Hematopoietic multipotent progenitor cell treated with erythropoietin and hydrocortisone succinate and interleukin-3 and kit ligand, for 8 days (in vitro differentiated cells): ENCODE measurements around the gene ZP2.
"Not testable (repeated sequence)": the region's sequence is repeated elsewhere in the genome, so short reads cannot be mapped to it uniquely, and the experiment has no call there.

Experiments
- DNase-seq: peaks from one replicate; pipeline ENCODE4 v3.0.0-alpha.2; 2015

Gene ZP2

GRCh38 chr16:21169249-21169981 is 42.0 kb downstream of the ZP2 start:
- peak; percentile 27 for DNase-seq

DNA sequence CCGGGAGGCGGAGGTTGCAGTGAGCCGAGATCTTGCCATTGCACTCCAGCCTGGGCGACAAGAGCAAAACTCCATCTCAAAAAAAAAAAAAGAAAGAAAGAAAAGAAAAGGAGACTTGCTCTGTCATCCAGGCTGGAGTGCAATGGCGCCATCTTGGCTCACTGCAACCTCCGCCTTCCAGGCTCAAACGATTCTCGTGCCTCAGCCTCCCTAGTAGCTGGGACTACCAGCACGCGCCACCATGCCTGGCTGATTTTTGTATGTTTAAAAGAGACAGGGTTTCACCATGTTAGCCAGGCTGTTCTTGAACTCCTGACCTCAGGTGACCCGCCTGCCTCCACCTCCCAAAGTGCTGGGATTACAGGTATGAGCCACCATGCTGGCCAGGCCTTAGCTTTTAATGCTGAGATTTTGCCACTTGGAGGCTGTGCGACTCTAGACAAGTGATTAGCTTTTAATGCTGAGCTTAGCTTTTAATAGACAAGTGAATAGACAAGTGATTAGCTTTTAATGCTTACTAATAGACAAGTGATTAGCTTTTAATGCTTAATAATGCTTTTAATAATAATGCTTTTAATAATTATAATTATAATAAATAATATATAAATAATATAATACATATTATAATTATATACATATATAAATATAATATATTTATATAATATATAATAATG is 43.3 kb downstream of the ZP2 start:
- DNase-seq = no peak

GRCh38 chr16:21167360-21167759 is 44.0 kb downstream of the ZP2 start:
- no peak for DNase-seq

GRCh38 chr16:21166561-21166961 is 44.8 kb downstream of the ZP2 start:
- no peak for DNase-seq

DNA sequence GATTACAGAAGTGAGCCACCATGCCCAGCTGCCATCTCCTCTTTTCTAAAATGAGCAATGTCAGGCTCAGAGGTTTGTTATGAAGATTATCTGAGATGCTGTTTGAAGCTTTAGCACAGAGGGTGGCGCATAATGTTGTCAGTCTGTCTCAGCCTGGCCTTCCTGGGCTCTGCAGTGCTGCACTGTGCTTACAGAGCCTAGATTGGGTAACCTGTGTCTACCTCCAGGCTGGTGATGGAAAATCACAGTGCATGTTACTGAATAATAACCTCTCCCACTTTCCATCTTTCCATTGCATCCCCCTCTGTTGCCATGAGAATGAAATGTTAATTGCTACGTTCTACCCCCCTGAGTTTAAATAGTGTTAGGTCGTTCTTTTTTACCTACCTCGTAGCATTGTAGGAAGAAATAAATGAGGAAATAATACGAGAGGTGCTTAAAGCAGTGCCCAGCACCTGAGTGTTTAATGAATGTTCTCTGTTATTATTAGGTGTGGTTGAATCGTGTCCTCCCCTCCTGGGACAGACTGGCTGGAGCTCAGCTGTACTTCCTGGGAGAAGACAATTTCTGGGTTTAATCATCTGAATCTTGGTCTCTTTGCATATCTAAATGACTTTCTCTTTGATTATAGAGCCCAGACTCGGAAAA is 46.7 kb downstream of the ZP2 start:
- DNase-seq = no peak

DNA sequence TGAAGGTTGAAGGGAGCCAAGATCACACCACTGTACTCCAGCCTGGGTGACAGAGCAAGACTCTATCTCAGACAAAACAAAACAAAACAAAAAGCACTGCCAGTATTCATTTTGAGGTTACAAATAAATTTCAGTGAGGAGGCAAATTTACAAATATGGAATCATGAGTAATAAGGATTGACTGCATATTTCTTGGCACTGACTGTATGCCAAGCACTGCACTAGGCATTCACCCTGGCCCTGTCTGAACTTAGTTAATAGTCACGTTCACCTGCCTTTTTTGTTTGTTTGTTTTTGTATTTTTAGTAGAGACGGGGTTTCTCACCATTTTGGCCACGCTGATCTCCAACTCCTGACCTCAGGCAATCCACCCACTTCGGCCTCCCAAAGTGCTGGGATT is 47.8 kb downstream of the ZP2 start:
- DNase-seq = no peak

DNA sequence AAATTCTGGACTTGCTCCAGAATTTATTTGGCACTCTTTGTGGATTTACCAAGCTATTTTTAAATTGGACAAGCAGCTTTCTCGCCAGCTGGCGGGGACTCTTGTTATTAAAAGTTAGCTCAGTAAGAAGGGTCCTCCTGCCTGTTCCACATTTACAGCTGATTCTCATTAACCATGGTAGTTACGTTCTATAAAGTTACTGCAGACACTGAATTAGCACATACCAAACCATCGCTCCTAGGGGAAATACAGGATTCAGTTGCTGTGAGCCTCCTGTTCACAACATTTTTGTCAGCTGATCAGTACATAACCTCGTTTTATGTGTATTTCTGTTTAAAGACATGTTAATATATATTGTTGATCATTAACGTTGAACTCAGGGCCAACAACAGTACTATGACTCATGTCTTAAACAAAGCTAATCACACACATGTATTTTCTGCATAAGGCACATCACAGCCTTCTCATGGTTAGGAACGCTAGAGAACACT is 48.7 kb downstream of the ZP2 start:
- no peak for DNase-seq

- DNase-seq = no peak
Observed at GRCh38 chr16:21161211-21161610, 50.2 kb downstream of the ZP2 start.

DNA sequence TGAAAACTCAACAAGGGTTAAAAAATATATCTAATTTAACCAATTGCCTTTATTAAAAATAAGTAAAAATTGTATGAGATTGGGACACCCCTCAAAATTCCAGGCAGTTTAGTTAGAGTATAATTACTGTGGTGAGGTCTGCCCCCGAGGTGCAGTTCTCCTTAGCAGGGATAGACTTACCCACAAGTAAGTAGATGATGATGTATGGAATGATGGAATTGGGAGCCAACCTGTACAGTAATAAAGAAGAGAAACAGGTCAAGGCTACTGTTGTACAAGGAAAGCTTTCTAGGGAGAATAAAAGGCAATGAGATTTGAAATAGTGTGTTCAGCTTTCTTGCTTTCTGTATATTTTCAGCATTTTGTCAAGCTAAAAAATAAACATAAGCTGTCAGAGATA is 51.1 kb downstream of the ZP2 start:
- no peak for DNase-seq

DNA sequence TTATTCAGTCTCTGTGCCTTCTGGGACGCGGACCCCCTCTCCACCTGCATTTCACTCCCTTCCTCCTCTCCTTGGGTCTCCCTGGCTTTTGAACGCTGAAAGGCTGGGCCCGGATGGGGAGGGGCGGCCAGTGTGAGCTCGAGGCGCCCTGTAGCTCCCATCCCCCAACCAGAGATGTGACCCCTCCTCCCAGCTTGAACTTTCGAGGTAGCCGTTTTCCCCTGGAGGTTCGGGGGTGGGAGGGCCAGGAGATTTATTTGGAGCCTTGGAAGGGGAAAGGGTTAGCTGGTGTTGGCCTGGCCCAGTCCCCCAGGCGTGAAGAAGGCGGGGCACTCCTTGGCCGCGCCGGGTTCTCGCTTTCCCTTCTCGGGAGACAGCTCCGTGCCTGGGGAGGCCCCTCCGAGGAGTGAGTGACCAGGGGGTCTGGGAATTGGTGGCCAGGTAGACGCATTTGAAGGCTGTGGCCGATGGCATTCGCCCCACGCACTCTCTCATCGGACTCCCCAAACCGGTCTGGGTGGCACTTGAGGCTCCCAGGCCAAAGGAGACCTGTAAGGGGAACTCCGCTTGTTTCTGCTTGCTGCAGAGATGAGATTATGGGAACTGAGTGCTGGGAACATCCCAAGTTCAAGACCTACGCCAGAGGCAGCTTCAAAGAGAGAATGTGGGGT is 52.0 kb downstream of the ZP2 start:
- peak; percentile 11 for DNase-seq

GRCh38 chr16:21158208-21159110 is 52.9 kb downstream of the ZP2 start, which contains the start of gene LDAF1:
Gene LDAF1 (plus strand): TSS chr16:21158674. CDS start chr16:21161183, 2,509 bp downstream.
- peak; percentile 80 for DNase-seq

DNA sequence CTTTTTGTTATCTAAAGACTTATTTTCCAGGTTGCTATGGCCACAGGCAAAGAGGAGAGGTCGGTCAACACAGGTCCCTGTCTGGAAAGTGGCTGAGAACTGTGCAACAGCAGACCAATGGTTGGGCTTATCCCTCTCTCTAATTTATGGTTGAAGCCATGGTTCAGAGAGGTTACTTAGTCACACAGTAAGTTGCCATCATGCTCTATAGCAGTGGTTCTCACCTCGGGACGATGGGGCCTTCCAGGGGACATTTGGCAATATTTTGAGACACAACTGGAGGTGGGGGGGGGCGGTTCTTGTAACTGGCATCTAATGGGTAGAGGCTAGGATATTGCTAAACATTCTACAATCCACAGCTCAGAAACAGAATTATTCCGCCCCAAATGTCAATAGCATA is 53.7 kb downstream of the ZP2 start:
- DNase-seq = no peak

DNA sequence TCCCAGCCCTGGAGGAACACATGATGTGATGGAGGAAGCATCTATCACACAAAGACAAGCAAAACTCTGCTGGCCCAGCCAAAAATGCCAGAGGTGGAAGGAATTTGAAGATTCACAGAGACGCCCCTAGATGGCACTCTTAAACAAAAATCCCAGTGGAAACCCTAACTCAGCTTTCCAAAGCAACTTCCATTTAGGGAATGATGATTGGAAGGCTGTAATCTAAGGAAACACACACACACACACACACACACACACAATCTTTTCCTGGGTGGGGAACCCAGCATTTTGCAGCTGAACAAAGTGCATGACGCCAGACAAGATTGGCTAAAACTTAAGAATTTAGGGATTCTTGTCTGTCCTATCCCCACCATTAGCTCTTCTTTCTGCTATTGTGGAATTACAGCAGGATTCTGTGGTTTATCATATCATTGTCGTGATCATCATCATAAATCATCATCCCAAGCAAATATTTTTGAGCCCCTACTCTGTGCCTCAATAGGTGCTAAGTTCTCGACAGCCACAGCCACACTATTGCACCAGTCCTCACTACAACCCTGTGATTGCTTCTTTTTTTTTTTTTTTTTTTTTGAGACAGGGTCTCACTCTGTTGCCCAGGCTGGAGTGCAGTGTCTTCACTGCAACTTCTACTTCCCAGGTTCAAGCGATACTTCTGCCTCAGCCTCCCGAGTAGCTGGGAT is 54.5 kb downstream of the ZP2 start:
- DNase-seq = peak; percentile 46

- not testable (repeated sequence) for DNase-seq
Observed at GRCh38 chr16:21156011-21156410, 55.4 kb downstream of the ZP2 start.

DNA sequence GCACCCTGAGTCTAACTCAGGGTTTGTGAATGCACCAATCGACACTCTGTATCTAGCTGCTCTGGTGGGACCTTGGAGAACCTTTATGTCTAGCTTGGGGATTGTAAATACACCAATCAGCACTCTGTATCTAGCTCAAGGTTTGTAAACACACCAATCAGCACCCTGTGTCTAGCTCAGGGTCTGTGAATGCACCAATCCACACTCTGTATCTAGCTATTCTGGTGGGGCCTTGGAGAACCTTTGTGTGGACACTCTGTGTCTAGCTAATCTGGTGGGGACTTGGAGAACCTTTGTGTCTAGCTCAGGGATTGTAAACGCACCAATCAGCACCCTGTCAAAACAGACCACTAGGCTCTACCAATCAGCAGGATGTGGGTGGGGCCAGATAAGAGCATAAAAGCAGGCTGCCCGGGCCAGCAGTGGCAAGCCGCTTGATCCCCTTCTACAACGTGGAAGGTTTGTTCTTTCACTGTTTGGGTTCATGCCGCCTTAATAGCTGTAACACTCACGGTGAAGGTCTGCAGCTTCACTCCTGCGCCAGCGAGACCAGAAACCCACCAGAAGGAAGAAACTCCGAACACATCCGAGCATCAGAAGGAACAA is 58.1 kb downstream of the ZP2 start:
- not testable (repeated sequence) for DNase-seq

GRCh38 chr16:21152160-21153030 is 59.0 kb downstream of the ZP2 start:
- DNase-seq = not testable (repeated sequence)

GRCh38 chr16:21150375-21151001 is 60.9 kb downstream of the ZP2 start, which contains the start of gene DNAH3:
Gene DNAH3 (minus strand): TSS chr16:21150846. CDS start chr16:21150319, 527 bp downstream.
- peak; percentile 59 for DNase-seq
